AML-193 (cell line): ENCODE measurements around the gene SPRR1A.

ENCODE experiments used
- DNase-seq, 2 experiments: peaks; one replicate each; lab custom pipeline; 2025; lab: John Stamatoyannopoulos, UW

The SPRR1A gene

DNA sequence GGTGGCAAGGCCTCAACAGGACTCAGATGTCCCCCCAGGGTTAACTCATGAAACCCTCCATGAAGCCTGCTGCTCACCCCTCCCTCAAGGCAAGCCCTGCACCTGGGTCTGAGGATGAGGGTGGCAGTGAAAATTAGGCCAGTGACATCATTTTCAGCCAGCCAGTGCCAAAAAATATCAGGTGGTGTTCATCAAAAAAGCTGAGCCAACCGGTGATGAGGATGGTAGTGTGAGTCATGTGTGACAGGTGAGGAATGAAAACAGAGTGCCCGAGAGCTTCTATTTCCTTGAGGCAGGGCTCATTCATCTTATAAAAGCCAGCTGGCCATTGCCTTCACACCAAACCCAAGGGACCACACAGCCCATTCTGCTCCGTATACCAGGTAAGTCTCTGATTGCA is at the start of gene SPRR1A:
Gene SPRR1A (plus strand): TSS at position 339 of the 400 bp plus-strand sequence. CDS start 1,150 bp downstream, outside the sequence.
- no peak for DNase-seq

DNA sequence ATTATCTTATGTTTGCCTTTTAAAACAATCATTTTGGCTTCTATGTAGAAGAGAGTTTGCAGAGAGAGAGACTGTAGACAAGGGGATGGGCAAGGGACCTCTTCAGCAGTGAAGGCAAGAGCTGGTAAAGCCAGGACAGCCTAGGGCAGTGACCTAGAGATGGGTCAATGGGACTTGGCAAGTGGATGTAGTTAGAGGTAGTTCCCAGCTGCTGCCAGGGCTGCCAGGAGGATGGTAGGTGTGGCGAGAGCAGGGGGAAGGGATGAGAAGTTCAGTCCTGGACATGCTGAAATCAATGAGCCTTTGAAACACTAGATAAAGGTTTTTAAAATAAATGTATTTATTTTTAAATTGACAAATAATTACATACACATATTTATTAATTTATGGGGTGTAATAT is 43.3 kb upstream of the SPRR1A start:
- no peak for DNase-seq

DNA sequence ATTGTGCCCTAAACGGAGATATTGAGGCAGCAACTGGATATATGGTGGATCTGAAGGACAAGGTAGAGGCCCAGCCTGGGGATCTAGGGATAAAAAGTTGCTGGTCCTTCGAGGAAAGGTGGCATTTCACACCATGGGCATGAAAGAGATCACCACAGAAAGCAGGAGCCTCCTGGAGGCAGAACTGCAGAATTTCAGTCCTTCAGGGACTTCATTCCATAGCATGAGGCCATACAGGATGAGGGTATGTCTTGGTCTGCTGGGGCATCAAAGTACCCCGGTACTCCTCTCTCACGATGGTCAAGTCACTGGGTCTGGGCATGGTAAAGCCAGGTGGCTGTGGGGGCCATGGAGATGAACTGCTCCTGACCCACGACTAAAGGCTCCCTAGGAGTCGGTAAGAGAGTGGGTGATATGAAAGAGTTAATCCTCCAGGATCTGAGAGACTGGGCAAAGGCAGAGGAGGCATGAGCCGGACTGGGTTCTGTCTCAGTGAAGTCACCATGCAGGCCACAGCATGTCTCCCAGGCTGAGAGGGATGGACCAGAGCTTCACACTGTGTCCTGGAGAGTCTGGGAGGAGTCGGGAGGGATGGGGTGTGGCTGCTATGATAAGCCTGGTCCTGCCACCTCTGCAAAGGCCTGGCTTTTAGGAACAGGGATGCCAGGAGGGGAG is 42.7 kb upstream of the SPRR1A start:
- no peak for DNase-seq

DNA sequence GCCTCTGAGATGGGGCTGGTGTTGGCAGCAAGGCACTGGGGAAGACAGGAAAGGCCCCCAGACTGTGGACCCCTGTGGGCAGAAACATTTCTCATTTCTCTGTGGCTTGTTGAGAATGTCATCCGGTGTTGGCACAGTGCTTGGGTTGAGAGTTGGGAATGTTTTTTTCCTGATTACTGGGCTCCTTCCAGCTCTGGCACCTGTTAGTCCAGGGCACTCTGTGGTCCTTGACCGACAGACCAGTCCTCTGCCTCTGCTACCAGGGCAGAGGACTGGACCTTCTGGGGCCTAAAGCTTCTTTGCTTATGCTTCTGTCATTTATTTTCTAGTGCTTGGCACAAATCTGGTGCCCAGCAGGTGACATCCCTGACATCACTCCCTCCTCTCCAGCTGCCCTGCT is 41.7 kb upstream of the SPRR1A start:
- DNase-seq: no peak

- DNase-seq: no peak
Measured at GRCh38 chr1:152946248-152946647, 37.6 kb upstream of the SPRR1A start.

DNA sequence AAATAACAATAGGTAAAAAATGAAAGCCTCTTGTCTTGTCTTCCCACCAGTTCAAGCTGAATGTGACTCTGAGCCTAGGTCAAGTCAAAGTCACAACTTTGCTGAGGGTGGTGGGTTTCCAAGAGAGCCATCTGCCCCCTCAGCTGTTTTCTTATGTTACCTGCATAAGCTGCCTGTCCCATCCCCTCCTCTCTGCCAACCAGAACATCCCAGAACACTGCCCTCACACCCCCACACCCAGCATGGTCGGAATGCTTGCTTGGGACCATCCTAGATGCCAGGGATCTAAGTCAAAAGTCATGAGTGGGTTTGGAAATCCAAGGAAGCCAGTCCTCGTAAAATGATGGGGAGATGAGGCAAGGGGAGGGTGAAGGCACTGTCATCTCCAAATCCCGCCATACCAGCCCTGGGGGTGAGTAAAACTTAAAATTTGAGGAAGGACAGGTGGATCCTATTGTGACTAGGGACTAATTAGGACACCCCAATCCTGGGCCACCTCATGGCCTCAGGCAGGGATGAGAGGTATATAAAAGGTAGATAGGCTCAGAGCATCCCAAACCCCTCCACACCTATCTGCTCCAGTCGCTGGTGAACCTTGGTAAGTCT is 37.1 kb upstream of the SPRR1A start, which contains the start of gene SPRR5:
Gene SPRR5 (plus strand): TSS at position 556 of the 606 bp plus-strand sequence. CDS start 1,349 bp downstream, outside the sequence.
- no peak for DNase-seq

DNA sequence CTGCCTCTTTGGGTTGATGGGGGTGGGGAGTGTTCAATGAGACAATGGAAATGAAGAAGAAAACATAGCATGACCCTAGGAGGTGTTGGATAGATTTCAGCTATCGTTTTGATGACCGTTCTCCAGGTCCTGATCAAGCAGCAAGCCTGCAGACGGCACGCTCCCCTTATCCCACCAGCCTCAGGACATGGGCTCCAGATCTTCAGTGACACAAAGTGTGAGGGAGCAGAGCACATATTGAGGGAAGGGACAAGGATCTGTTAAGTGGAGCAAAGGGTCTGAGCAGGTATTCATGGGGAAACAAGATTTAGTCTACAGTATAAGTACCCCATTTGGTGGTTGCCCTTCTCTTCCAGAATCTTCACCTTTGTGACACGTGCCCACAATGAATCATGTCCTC is 32.2 kb upstream of the SPRR1A start:
- no peak for DNase-seq

- no peak for DNase-seq
Measured at GRCh38 chr1:152953761-152954160, 30.1 kb upstream of the SPRR1A start.

DNA sequence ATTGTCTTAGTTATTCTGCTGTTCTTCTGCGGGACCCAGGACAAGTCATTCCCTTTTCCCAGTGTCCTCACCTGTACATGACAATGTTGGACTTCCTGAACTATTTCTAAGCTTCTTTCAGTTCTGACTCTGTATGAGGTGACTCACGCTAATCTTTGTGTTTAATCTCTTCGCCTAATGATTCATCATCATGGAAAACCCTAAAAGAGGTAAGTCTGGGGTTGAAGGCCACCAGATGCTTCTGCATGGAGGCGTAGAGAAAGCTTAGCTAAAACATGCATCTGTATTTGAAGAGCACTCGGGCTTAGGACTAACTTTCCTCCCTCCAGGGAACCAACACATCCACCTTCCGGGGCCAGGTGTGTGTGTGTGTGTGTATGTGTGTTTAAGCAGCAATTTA is 29.4 kb upstream of the SPRR1A start:
- no peak for DNase-seq

- DNase-seq: no peak
Measured at GRCh38 chr1:152957561-152957960, 26.3 kb upstream of the SPRR1A start.

DNA sequence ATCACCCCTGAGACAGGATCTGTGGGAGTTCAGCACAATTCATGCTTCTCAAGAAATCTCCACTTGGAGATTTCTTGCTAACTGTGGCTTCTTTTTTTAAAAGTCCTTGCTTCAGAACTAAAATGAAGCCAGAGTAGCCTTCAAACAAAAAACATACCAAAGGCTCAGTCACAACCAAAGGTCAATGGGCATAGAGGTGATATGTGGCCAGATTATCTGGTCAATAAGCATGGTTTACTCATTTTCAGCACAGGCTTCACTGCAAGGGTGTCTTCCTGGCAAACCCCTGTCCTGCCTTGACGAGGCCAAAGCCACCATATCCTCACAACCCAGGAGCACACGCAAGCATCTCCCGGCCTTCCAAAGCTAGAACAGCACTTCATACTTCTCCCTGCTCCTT is 24.6 kb upstream of the SPRR1A start:
- DNase-seq: no peak

DNA sequence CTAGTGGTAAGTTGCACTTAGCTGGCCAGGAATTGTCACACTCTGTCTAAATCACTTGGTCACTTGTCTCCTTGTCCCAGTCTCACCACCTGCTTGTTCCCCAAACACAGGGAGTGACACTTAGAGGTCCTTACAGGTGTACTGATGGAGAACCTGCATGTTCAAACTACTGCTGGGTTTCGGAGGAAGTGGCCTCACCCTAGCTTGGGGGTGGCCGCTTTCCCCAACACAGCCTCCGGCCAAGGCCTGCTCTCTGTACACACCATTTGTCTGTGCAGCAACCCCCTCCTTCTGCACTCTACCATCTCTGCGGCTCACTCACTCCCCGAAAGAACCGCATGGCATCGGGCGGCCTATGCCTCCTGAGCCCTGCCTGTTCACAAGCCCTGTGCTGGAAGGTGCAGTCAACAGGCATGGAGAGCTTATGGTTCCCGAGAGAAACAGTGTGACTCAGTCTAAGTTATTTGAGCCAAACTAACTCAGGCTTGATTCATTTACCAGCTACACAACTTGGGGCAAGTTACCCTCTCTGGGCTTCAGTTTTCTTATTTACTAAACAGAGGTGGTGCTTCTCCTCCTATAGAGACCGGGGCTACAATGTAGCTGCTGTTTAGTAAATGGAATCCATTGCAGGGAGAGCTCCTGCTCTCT is 24.0 kb upstream of the SPRR1A start:
- DNase-seq: no peak

- no peak for DNase-seq
Measured at GRCh38 chr1:152960452-152961044, 23.3 kb upstream of the SPRR1A start.

GRCh38 chr1:152961226-152961891 is 22.5 kb upstream of the SPRR1A start:
- DNase-seq: no peak

DNA sequence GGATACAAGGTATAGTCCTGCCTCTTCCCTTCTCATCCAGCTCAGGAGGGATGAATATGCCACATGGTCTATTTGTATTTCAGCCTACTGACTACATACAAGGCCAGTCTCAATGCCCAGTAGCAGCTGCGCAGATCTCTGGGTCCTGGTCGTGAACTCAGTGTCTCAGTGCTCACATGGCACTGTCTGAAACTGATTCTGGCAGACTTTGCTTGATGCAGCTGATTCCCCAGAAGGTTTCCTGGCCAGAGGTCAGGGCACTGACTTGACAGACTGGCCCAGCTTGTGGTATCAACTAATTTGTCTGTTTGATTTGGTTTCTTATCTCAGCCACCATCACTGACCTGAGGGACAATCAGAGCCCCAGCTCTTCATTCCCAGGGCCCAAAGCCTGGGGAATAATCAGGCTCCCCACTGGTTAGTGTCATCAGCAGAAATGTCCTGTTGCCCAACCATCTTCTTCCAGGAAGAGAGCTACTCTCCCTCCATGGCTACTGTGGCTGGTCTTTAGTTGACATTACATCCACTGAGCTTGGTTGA is 20.9 kb upstream of the SPRR1A start:
- no peak for DNase-seq

DNA sequence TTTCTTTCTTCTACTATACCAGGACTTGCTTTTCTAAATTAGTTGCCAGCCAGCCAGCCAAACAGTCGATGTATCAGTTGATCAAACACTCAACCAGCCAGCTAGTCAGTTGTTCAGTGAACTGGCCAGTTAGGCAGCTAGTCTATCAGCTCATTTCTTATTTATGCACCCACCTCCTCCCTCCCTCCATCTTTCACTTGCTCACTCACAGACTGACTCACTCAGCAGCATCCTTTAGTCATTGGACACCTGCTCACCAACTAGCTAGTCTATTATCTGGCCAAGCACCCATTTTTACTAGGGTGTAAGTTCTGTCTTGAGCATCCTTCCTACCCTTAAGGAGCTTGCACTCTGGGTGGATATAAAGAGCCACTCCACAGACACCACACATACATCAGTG is 19.3 kb upstream of the SPRR1A start:
- DNase-seq: no peak

GRCh38 chr1:152965853-152966252 is 18.0 kb upstream of the SPRR1A start:
- no peak for DNase-seq

DNA sequence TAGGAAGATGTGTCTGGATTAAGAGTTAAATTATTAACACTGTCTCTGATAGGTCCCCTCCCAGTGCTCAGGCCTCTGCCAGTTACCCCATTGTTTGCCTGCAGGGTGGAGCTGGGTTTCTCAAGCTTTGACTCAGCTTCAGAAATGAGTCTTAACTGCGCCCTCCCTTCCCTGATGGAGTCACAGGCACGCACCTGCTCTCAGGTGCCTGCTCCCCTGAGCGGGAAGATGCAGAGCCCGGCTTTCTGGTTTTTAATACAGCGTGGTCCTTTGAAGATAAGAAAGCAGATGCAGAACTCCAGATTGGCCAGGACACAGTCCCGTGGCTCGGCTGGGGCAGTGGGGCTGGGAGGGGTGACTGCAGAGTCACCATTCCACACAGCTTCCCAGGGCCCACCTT is 16.7 kb upstream of the SPRR1A start:
- DNase-seq: no peak

DNA sequence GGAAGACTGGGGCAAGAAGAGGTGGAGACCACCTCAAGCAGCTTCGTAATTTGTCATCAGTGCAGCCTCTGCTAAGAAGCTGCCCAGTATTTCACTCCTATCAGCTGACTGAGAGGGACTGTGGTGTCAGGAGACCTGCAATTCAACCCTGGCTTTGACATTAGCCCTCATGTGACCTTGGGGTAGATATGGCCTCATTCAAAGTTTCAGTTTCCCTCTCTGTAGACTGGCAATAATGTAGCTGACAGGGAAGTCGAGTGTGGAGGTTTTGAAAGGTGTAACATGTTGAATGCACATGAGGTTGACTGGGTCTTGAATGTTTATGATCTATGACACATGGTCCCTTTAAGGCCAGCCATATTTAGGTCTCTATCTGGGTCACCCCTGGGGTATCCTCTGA is 15.6 kb upstream of the SPRR1A start:
- no peak for DNase-seq

DNA sequence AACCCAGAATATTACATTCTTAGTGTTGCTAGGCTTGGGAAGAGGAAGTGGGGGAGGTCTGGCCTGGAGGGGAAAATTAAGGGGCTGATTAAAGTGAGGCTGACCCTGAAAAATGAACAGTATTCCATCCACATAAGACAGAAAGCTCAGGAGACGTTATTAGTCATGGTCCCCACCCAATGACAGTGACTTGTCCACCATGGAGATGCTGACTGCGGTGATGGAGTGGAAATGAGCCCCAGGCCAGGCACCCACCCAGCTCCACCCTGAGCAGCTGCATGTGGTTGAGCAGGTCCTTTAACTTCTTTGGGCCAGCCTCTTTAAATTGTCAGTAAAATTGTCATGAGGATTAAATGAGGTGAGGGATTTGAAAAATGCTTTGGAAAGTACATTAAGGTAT is 14.8 kb upstream of the SPRR1A start:
- no peak for DNase-seq

DNA sequence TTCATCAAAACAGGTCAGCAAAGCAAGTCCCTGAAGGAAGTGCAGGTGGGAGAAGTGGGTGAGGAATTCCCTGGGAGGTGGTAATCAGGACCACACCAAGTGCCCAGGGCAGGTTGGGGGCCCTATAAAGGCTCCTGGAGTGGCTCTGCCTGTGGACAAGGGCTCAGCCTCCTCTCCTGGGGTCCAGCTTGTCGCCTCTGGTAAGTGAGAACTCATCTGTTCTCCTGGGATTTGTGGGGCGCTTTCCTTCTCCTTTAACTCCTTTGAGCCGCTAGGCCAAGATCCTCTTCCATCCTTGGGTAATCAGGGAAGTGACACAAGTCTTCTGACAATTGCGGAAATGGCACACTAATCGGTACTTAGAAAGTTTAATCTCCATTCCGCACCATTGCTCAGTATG is 13.4 kb upstream of the SPRR1A start, which contains the start of gene SPRR4:
Gene SPRR4 (plus strand): TSS at position 154 of the 400 bp plus-strand sequence. CDS start 1,243 bp downstream, outside the sequence.
- DNase-seq: no peak
